Glutamatergic neuron (in vitro differentiated cells): Measurements from ENCODE around the gene BOLA3. TPM values are rescaled to one million over a fixed set of nuclear protein-coding genes. Genes with fewer than 3 reads are reported as not detected.
"Not testable (repeated sequence)": the region's sequence is repeated elsewhere in the genome, so short reads cannot be mapped to it uniquely, and the experiment has no call there.

Source experiments
- DNase-seq: peaks from one replicate; pipeline ENCODE4 v3.0.0; 2022
- H3K27ac Mint-ChIP-seq: one replicate; pipeline ENCODE4 v1.8.0; 2020; ENCODE audit warnings: mild to moderate bottlenecking, mixed read lengths, inconsistent platforms; ENCODE audit not compliant: unreplicated experiment
- H3K27me3 Mint-ChIP-seq: one replicate; pipeline ENCODE4 v1.8.0; 2020; ENCODE audit warnings: mild to moderate bottlenecking, moderate library complexity, mixed read lengths, inconsistent platforms; ENCODE audit not compliant: unreplicated experiment
- H3K36me3 Mint-ChIP-seq: one replicate; pipeline ENCODE4 v1.8.0; 2020; ENCODE audit warnings: mild to moderate bottlenecking, mixed read lengths, inconsistent platforms; ENCODE audit not compliant: unreplicated experiment
- H3K4me1 Mint-ChIP-seq: one replicate; pipeline ENCODE4 v1.8.0; 2020; ENCODE audit warnings: mild to moderate bottlenecking, low read depth, mixed read lengths, inconsistent platforms; ENCODE audit not compliant: unreplicated experiment
- H3K4me3 Mint-ChIP-seq: one replicate; pipeline ENCODE4 v1.8.0; 2020; ENCODE audit warnings: mild to moderate bottlenecking, mixed read lengths, inconsistent platforms; ENCODE audit not compliant: unreplicated experiment
- H3K9me3 Mint-ChIP-seq: one replicate; pipeline ENCODE4 v1.8.0; 2020; ENCODE audit warnings: mild to moderate bottlenecking, moderate library complexity, mixed read lengths, inconsistent platforms; ENCODE audit not compliant: unreplicated experiment
- CTCF ChIP-seq: fragments of 200-600 bp; sonication (generic); IDR thresholded peaks from one replicate; pipeline ENCODE4 v1.5.0; 2021; ENCODE audit not compliant: partially characterized antibody, unreplicated experiment
- total RNA-seq: library from RNA; stranded (reverse); fragmentation: NEBNext Ultra II Directional; extraction: Animal tissue kit (Norgen Biotek cat#: 25700); gene quantifications from one replicate; pipeline ENCODE4 v1.2.1, GENCODE V29; 2021; ENCODE audit not compliant: unreplicated experiment

The BOLA3 gene
- total RNA-seq, 1 donor from 2014 or later, result 17.7 TPM

GRCh38 chr2:74089816-74090745 is 57.6 kb downstream of the BOLA3 start:
- Mint-ChIP-seq H3K27me3 (peaks cover 7% of the 10 kb centered on the region), H3K9me3 (peaks cover 7% of the 10 kb centered on the region), H3K4me1 (peaks cover 14% of the 10 kb centered on the region), H3K4me3 (no peak overlapping the region), H3K36me3 (peaks cover 4% of the 10 kb centered on the region), H3K27ac (peak overlapping the region; percentile 48)
- DNase-seq, result no peak
- TF ChIP-seq CTCF, result no peak

- H3K27me3 Mint-ChIP-seq, result peaks cover 12% of the 10 kb centered on the region
- H3K27ac Mint-ChIP-seq, DNase-seq, H3K36me3 Mint-ChIP-seq, H3K9me3 Mint-ChIP-seq, H3K4me3 Mint-ChIP-seq: not testable (repeated sequence)
- peaks cover 17% of the 10 kb centered on the region for H3K4me1 Mint-ChIP-seq
These were observed 59.0 kb downstream of the BOLA3 start for GRCh38 chr2:74088676-74089075.

GRCh38 chr2:74087696-74088095 is 60.0 kb downstream of the BOLA3 start:
- H3K36me3 Mint-ChIP-seq, result peaks cover 9% of the 10 kb centered on the region
- TF ChIP-seq CTCF, result no peak
- no peak for DNase-seq

GRCh38 chr2:74086021-74086420 is 61.7 kb downstream of the BOLA3 start:
- Mint-ChIP-seq H3K4me1 (peaks cover 29% of the 10 kb centered on the region), H3K36me3 (peaks cover 14% of the 10 kb centered on the region), H3K27ac (peak overlapping the region; percentile 75), H3K9me3 (peaks cover 14% of the 10 kb centered on the region), H3K27me3 (peaks cover 27% of the 10 kb centered on the region), H3K4me3 (peak overlapping the region; percentile 58)
- no peak for DNase-seq
- no peak for TF ChIP-seq CTCF

More at GRCh38 chr2:74087696-74088095, 60.0 kb downstream of the BOLA3 start:
- H3K4me1 Mint-ChIP-seq, result peaks cover 17% of the 10 kb centered on the region
- H3K4me3 Mint-ChIP-seq, result no peak overlapping the region
- H3K27me3 Mint-ChIP-seq, result peaks cover 15% of the 10 kb centered on the region
- peaks cover 1% of the 10 kb centered on the region for H3K9me3 Mint-ChIP-seq
- H3K27ac Mint-ChIP-seq, result no peak overlapping the region

Other genes starting within 250 kb of the BOLA3 start
- gene DGUOK, start 221.0 kb downstream of the BOLA3 start, total RNA-seq, result 96.8 TPM
- 92.4 TPM for gene TET3, start 163.0 kb downstream of the BOLA3 start, total RNA-seq
- 60.5 TPM for gene MOB1A, start 31.0 kb upstream of the BOLA3 start, total RNA-seq
- 293 TPM for gene MTHFD2, start 50.7 kb upstream of the BOLA3 start, total RNA-seq
- 8.2 TPM for gene SLC4A5, start 195.5 kb upstream of the BOLA3 start, total RNA-seq
- 832 TPM for gene DCTN1, start 232.4 kb upstream of the BOLA3 start, total RNA-seq